GM23248 (cell line): ENCODE results near the gene SGMS1.

ENCODE experiments used
- EZH2 ChIP-seq: fragments of 200-600 bp; sonication (generic); IDR thresholded peaks from 2 replicates; pipeline ENCODE4 v1.6.1; 2018; ENCODE audit warnings: antibody characterized with exemption, mild to moderate bottlenecking; ENCODE audit not compliant: insufficient read depth, poor library complexity, severe bottlenecking
- EZH2phosphoT487 ChIP-seq: fragments of 200-600 bp; sonication (generic); IDR thresholded peaks from 2 replicates; pipeline ENCODE4 v1.6.1; 2018; ENCODE audit warnings: antibody characterized with exemption, moderate library complexity, mild to moderate bottlenecking, low read depth; ENCODE audit not compliant: insufficient read depth

- TF ChIP-seq EZH2phosphoT487 (no peak), EZH2 (no peak)
These were observed 94.1 kb downstream of the SGMS1 start for GRCh38 chr10:50529660-50530059.
